Kidney epithelial cell (primary cell): ENCODE measurements around the gene KIF21A. TPM values are rescaled to one million over a fixed set of nuclear protein-coding genes. Genes with fewer than 3 reads are reported as not detected.

ENCODE experiments used
- DNase-seq: peaks from one replicate; pipeline ENCODE4 v3.0.0-alpha.2; 2010; ENCODE audit warnings: low read depth
- H3K27me3 ChIP-seq: 2 replicates; pipeline ENCODE4 v1.6.0; 2011; ENCODE audit warnings: low read length; ENCODE audit not compliant: control insufficient read depth, insufficient read depth
- H3K36me3 ChIP-seq: 2 replicates; pipeline ENCODE4 v1.5.1; 2011; ENCODE audit warnings: low read length; ENCODE audit not compliant: control insufficient read depth, insufficient read depth
- H3K4me3 ChIP-seq: 2 replicates; pipeline ENCODE4 v1.5.1; 2011; ENCODE audit warnings: low read depth, mild to moderate bottlenecking, control low read depth, low read length
- CTCF ChIP-seq: IDR thresholded peaks from 2 replicates; pipeline ENCODE4 v1.5.1; 2011; ENCODE audit warnings: mild to moderate bottlenecking, moderate library complexity, low read length, control low read depth, inconsistent platforms; ENCODE audit not compliant: insufficient read depth, poor library complexity, severe bottlenecking
- total RNA-seq: library from RNA; depleted of rRNA; stranded (reverse); fragments of >200 nt; gene quantifications from 2 replicates; pipeline ENCODE4 v1.2.3, GENCODE V29; 2015

Gene KIF21A
- total RNA-seq, 1 donor from 2014 or later = 17.8 TPM

GRCh38 chr12:39420043-39420442, 22.9 kb downstream of the KIF21A start:
- DNase-seq = no peak

GRCh38 chr12:39419471-39419870, 23.4 kb downstream of the KIF21A start:
- TF ChIP-seq CTCF = no peak
- DNase-seq = no peak
- Histone ChIP-seq H3K36me3 (no peaks in the 10 kb centered on the region), H3K4me3 (no peak overlapping the region), H3K27me3 (no peaks in the 10 kb centered on the region)

More at GRCh38 chr12:39420043-39420442, 22.9 kb downstream of the KIF21A start:
- H3K27me3 ChIP-seq = no peaks in the 10 kb centered on the region
- TF ChIP-seq CTCF = no peak
- no peak overlapping the region for H3K4me3 ChIP-seq
- no peaks in the 10 kb centered on the region for H3K36me3 ChIP-seq

- no peak overlapping the region for H3K4me3 ChIP-seq
- no peaks in the 10 kb centered on the region for H3K36me3 ChIP-seq
- H3K27me3 ChIP-seq = no peaks in the 10 kb centered on the region
- TF ChIP-seq CTCF = no peak
- DNase-seq = no peak
Measured at GRCh38 chr12:39417916-39418315, 25.0 kb downstream of the KIF21A start.

- no peak overlapping the region for H3K4me3 ChIP-seq
- TF ChIP-seq CTCF = no peak
- no peaks in the 10 kb centered on the region for H3K36me3 ChIP-seq
- H3K27me3 ChIP-seq = no peaks in the 10 kb centered on the region
- no peak for DNase-seq
Measured at GRCh38 chr12:39413836-39414771, 28.8 kb downstream of the KIF21A start.

- DNase-seq = no peak
- Histone ChIP-seq H3K27me3 (no peaks in the 10 kb centered on the region), H3K4me3 (no peak overlapping the region), H3K36me3 (no peaks in the 10 kb centered on the region)
- TF ChIP-seq CTCF = no peak
Measured at GRCh38 chr12:39412210-39412609, 30.7 kb downstream of the KIF21A start.

- DNase-seq = no peak
- no peak for TF ChIP-seq CTCF
- Histone ChIP-seq H3K27me3 (no peaks in the 10 kb centered on the region), H3K36me3 (no peaks in the 10 kb centered on the region), H3K4me3 (no peak overlapping the region)
Measured at GRCh38 chr12:39406262-39406661, 36.7 kb downstream of the KIF21A start.
